SJSA1 (cell line): ENCODE measurements around the gene WNT2. TPM values are rescaled to one million over a fixed set of nuclear protein-coding genes. Genes with fewer than 3 reads are reported as not detected.
"Not testable (repeated sequence)": the region's sequence is repeated elsewhere in the genome, so short reads cannot be mapped to it uniquely, and the experiment has no call there.

Experiments
- DNase-seq, 2 experiments: peaks; one replicate each; pipeline ENCODE4 v3.0.0-alpha.2; 2015 to 2020; ENCODE audit warnings: low spot score in 2 of 2, low read depth in 1 of 2
- H3K27ac ChIP-seq: fragments of 250-450 bp; sonication (Bioruptor Pico); 2 replicates; pipeline ENCODE4 v1.5.1; 2020; ENCODE audit warnings: mild to moderate bottlenecking, moderate library complexity
- H3K27me3 ChIP-seq: fragments of 250-450 bp; sonication (Bioruptor Pico); replicated peaks from 2 replicates; pipeline ENCODE4 v1.5.1; 2020; ENCODE audit warnings: mild to moderate bottlenecking, moderate library complexity
- H3K36me3 ChIP-seq: fragments of 250-450 bp; sonication (Bioruptor Pico); 2 replicates; pipeline ENCODE4 v1.5.1; 2020; ENCODE audit warnings: mild to moderate bottlenecking
- H3K4me1 ChIP-seq: fragments of 250-450 bp; sonication (Bioruptor Pico); replicated peaks from 2 replicates; pipeline ENCODE4 v1.6.1; 2021; ENCODE audit warnings: mild to moderate bottlenecking
- H3K4me3 ChIP-seq: fragments of 250-450 bp; sonication (Bioruptor Pico); 2 replicates; pipeline ENCODE4 v1.5.1; 2020; ENCODE audit warnings: mild to moderate bottlenecking
- H3K9me3 ChIP-seq: fragments of 250-450 bp; sonication (Bioruptor Pico); replicated peaks from 2 replicates; pipeline ENCODE4 v1.5.1; 2020; ENCODE audit warnings: mild to moderate bottlenecking
- total RNA-seq: library from RNA; depleted of rRNA; stranded (reverse); fragments of >200 nt; shearing (Covaris generic); gene quantifications from 2 replicates; pipeline ENCODE4 v1.2.3, GENCODE V29; 2014

The WNT2 gene
- total RNA-seq, 1 experiment from 2014 or later, result 2.5 TPM

DNA sequence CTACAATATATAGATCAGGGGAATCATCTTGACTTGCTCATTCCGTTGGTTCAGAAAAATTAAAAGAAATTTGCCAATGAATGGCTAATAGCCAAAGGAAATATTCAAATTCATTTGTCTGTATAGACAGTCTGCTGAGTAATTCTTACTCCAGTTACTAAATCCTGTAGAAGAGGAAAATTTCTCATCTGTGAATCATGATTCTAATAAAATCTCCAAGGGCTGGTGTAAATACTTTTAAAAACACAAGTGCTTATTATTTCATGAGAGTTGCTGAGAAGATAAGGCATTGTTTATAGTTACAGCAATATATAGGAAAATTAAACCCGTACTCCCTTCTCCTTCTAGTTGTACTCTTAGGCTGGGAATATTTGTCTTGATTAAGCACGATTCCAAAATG lies 53.0 kb downstream of the WNT2 start:
- no peak for DNase-seq
- H3K9me3 ChIP-seq, result no peaks in the 10 kb centered on the region
- H3K4me3 ChIP-seq, result no peak overlapping the region
- H3K27ac ChIP-seq, result peak overlapping the region; percentile 97
- H3K36me3 ChIP-seq, result no peaks in the 10 kb centered on the region
- H3K4me1 ChIP-seq, result peaks cover 45% of the 10 kb centered on the region
- H3K27me3 ChIP-seq, result no peaks in the 10 kb centered on the region

GRCh38 chr7:117269417-117269816 lies 53.4 kb downstream of the WNT2 start:
- no peaks in the 10 kb centered on the region for H3K27me3 ChIP-seq
- peak overlapping the region; percentile 97 for H3K27ac ChIP-seq
- H3K4me3 ChIP-seq, result no peak overlapping the region
- H3K36me3 ChIP-seq, result no peaks in the 10 kb centered on the region
- DNase-seq, result peak in 1 of 2 experiments; percentile 86
- peaks cover 45% of the 10 kb centered on the region for H3K4me1 ChIP-seq
- H3K9me3 ChIP-seq, result no peaks in the 10 kb centered on the region

GRCh38 chr7:117264716-117265115 lies 58.1 kb downstream of the WNT2 start:
- Histone ChIP-seq H3K9me3 (no peaks in the 10 kb centered on the region), H3K27me3 (no peaks in the 10 kb centered on the region)

DNA sequence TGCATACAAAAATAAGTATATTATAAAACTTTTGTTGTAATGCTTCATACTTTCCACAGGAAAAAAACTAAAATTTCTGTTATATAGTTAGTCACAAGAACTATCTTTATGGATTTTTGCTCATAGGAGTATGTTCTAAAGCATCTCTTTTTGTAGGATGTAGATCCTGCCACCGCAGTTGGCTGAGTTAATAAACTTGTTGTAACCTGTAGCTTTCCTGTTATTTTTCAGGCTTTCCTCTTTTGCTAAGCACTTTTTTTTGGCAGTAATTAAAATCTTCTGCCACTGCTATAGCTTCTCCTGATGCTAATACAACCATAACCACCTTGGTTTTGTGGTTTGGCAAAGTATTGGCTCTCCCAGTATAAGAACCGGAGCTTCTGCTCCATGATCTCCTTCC lies 60.3 kb downstream of the WNT2 start:
- no peaks in the 10 kb centered on the region for H3K36me3 ChIP-seq
- H3K27me3 ChIP-seq, result no peaks in the 10 kb centered on the region
- H3K9me3 ChIP-seq, result no peaks in the 10 kb centered on the region
- H3K27ac ChIP-seq, result no peak overlapping the region
- peaks cover 31% of the 10 kb centered on the region for H3K4me1 ChIP-seq
- H3K4me3 ChIP-seq, result no peak overlapping the region
- no peak for DNase-seq

More at GRCh38 chr7:117264716-117265115, 58.1 kb downstream of the WNT2 start:
- H3K4me3 ChIP-seq, result no peak overlapping the region
- peaks cover 38% of the 10 kb centered on the region for H3K4me1 ChIP-seq
- no peak for DNase-seq
- H3K27ac ChIP-seq, result no peak overlapping the region
- H3K36me3 ChIP-seq, result no peaks in the 10 kb centered on the region

DNA sequence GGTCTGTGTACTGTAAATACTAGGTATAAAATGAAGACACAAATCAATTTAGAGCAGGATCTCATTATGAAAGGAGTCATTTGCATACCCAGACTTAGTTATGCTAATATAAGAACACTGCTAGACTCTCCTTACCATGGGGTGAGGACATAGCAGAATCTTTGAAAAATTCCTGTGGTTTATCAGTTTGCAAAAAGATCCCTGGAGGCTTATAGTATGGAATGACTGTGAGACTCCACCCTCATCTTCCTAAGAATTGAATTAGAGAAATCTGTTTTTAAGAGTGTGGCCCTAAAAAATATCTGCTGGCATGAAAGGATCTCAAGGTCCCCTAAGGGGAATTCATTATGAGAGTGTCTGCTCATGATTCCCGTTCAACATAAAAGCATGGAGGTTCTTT lies 63.2 kb downstream of the WNT2 start:
- peak in 1 of 2 experiments; percentile 83 for DNase-seq
- Histone ChIP-seq H3K36me3 (no peaks in the 10 kb centered on the region), H3K9me3 (no peaks in the 10 kb centered on the region), H3K27ac (peak overlapping the region; percentile 76), H3K4me3 (no peak overlapping the region), H3K27me3 (no peaks in the 10 kb centered on the region), H3K4me1 (peaks cover 20% of the 10 kb centered on the region)

DNA sequence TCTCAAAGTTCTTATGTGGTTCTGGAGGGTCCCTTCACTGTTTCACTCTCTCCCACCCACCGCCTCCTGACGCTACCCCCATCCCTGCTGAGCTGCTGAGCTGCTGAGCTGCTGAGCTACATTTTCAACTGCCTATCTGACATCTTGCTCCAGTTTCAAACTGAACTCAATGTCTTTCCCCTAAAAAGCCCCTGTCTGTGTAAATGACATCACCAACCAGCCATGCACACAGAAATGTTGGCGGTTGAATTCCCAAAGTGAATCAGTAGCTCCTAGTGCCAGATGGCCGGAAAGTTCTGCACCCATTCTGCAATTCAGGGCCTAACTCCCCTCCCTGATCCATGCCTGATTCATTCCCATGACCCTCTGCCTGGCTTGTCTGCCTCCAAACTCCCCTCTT lies 71.2 kb downstream of the WNT2 start:
- Histone ChIP-seq H3K9me3 (no peaks in the 10 kb centered on the region), H3K4me1 (peaks cover 44% of the 10 kb centered on the region), H3K4me3 (no peak overlapping the region), H3K27me3 (no peaks in the 10 kb centered on the region), H3K36me3 (no peaks in the 10 kb centered on the region), H3K27ac (peak overlapping the region; percentile 57)
- peak; percentile 29 to 51 for DNase-seq

GRCh38 chr7:117250801-117251200 lies 72.1 kb downstream of the WNT2 start:
- DNase-seq, result no peak
- peaks cover 44% of the 10 kb centered on the region for H3K4me1 ChIP-seq

GRCh38 chr7:117250245-117250644 lies 72.6 kb downstream of the WNT2 start:
- no peak overlapping the region for H3K4me3 ChIP-seq
- DNase-seq, result no peak
- H3K27ac ChIP-seq, result no peak overlapping the region
- H3K4me1 ChIP-seq, result peaks cover 44% of the 10 kb centered on the region
- no peaks in the 10 kb centered on the region for H3K36me3 ChIP-seq
- H3K9me3 ChIP-seq, result no peaks in the 10 kb centered on the region
- no peaks in the 10 kb centered on the region for H3K27me3 ChIP-seq

More at GRCh38 chr7:117250801-117251200, 72.1 kb downstream of the WNT2 start:
- H3K9me3 ChIP-seq, result no peaks in the 10 kb centered on the region
- H3K4me3 ChIP-seq, result no peak overlapping the region
- peak overlapping the region; percentile 57 for H3K27ac ChIP-seq
- no peaks in the 10 kb centered on the region for H3K36me3 ChIP-seq
- H3K27me3 ChIP-seq, result no peaks in the 10 kb centered on the region

DNA sequence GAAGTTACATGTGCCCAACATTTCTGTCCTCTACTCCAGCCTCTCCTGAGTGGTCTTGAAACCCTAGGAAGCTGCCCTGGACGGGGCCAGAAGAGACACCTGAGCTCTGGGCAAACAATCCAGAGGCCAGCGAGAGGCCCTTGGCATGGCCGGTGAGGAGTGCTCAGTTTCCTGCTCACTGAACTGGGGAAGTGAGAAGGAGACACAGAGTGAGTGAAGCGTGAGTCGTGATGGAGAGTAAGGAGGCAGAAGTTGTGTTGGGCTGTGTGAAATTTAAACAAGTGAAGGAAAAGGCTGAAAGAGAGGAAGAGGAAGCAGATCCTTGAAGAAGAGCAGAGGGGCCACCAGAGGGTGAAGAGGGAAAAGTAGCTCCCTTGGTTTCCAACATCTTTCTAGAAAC lies 73.2 kb downstream of the WNT2 start:
- peak overlapping the region; percentile 94; the same call in 1 of the 2 replicates for H3K27ac ChIP-seq
- H3K4me1 ChIP-seq, result peaks cover 44% of the 10 kb centered on the region
- H3K36me3 ChIP-seq, result no peaks in the 10 kb centered on the region
- no peak overlapping the region for H3K4me3 ChIP-seq
- H3K27me3 ChIP-seq, result no peaks in the 10 kb centered on the region
- DNase-seq, result no peak
- H3K9me3 ChIP-seq, result no peaks in the 10 kb centered on the region

DNA sequence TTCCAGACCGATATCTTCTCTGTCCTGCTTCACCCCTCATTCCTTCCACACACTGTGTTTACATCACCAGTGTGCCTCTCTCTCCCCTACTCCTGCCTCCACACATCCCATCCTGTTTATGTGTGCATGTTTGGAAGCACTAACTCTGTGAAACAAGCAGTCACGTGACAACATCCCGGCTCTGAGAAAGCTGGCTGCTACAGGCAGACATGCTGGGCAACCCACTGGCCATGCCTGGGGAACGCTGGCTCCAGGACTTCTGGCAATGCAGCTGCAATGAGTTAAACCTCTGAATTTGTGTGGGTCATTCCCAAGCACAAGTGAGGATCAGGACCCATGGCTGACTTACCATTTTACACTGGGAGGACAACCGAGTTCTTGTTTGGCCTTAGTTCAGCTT lies 74.0 kb downstream of the WNT2 start:
- DNase-seq, result peak in 1 of 2 experiments; percentile 50

DNA sequence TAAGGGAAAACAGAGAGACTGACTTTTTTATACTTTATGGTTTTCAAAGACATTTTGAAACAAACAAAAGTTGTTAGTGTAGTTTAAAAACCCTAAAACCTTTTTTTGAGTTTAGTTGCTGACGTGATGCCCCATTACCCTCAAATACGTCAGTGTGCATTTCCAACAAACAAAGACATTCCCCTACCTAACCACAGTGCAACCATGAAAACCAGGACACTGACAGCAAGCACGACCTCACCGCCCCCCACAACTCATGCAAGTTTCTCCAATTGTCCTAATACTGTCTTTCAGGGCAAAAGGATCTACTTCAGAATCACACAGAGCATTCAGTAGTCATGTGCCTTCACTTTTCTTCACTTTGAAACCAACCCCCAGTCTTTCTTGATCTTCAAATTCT lies 75.0 kb downstream of the WNT2 start:
- no peak overlapping the region for H3K4me3 ChIP-seq
- peaks cover 49% of the 10 kb centered on the region for H3K4me1 ChIP-seq
- peak overlapping the region; percentile 94 for H3K27ac ChIP-seq
- no peaks in the 10 kb centered on the region for H3K36me3 ChIP-seq
- H3K9me3 ChIP-seq, result no peaks in the 10 kb centered on the region
- peak; percentile 77 to 88 for DNase-seq
- no peaks in the 10 kb centered on the region for H3K27me3 ChIP-seq

More for the DNA sequence above, 74.0 kb downstream of the WNT2 start:
- Histone ChIP-seq H3K9me3 (no peaks in the 10 kb centered on the region), H3K4me3 (no peak overlapping the region), H3K36me3 (no peaks in the 10 kb centered on the region), H3K4me1 (peaks cover 44% of the 10 kb centered on the region), H3K27ac (peak overlapping the region; percentile 94), H3K27me3 (no peaks in the 10 kb centered on the region)

- H3K36me3 ChIP-seq, H3K27me3 ChIP-seq, H3K27ac ChIP-seq, H3K9me3 ChIP-seq, DNase-seq, H3K4me3 ChIP-seq: not testable (repeated sequence)
- peaks cover 33% of the 10 kb centered on the region for H3K4me1 ChIP-seq
Observed at GRCh38 chr7:117245703-117246102, 77.2 kb downstream of the WNT2 start.

DNA sequence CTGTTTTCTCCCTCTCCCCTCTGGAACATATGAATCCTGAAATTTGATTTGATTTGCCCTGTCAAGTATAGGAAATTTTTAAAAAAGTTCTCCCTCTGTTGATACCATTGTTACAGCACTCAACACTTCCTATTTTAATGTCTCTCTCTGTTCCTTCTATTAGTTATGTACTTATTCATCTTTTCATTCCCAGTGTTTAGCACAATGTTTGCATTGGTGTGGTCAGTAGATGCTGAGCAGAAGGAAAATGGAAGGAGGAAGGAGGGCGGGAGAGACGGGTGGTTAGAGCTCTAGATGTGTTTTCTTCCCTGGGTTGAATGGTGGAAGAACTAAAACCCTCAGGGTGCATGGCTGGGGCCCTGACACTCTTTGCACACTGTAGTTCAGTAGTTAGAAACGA lies 79.5 kb downstream of the WNT2 start:
- no peak overlapping the region for H3K4me3 ChIP-seq
- H3K27me3 ChIP-seq, result no peaks in the 10 kb centered on the region

GRCh38 chr7:117241088-117241487 lies 81.8 kb downstream of the WNT2 start:
- Histone ChIP-seq H3K27me3 (no peaks in the 10 kb centered on the region), H3K4me1 (peaks cover 5% of the 10 kb centered on the region; the same call in 1 of the 2 replicates), H3K9me3 (no peaks in the 10 kb centered on the region), H3K36me3 (no peaks in the 10 kb centered on the region), H3K4me3 (no peak overlapping the region), H3K27ac (no peak overlapping the region)
- DNase-seq, result no peak

More for the DNA sequence above, 79.5 kb downstream of the WNT2 start:
- DNase-seq, result no peak
- Histone ChIP-seq H3K4me1 (peaks cover 21% of the 10 kb centered on the region), H3K36me3 (no peaks in the 10 kb centered on the region), H3K27ac (peak overlapping the region; percentile 12), H3K9me3 (no peaks in the 10 kb centered on the region)

DNA sequence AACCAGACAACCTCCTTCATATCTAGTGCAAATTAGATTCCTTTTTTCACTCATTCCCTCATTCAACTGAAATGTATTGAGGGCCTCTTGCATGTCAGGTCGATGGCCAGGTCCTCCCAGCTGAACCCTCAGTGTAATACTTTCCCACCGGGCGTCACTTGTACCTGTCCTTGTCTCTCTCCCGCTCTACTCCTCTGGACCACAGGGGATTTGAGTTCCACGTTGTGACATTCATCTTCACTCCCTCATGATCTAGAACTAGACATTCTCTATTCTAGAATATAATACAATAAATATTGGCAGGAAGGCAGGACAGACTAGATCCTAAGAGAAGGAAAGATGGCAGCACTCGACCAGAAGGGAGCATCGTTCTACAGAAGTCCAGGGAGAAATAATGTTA lies 83.9 kb downstream of the WNT2 start:
- Histone ChIP-seq H3K4me1 (peaks cover 5% of the 10 kb centered on the region; the same call in 1 of the 2 replicates), H3K36me3 (no peaks in the 10 kb centered on the region), H3K4me3 (no peak overlapping the region), H3K9me3 (no peaks in the 10 kb centered on the region), H3K27ac (no peak overlapping the region), H3K27me3 (no peaks in the 10 kb centered on the region)
- DNase-seq, result no peak
